GM10266 (cell line): ENCODE measurements around the gene AP2A2.

Experiments
- DNase-seq: peaks from one replicate; pipeline ENCODE4 v3.0.0; 2012; ENCODE audit errors: extremely low spot score
- CTCF ChIP-seq: IDR thresholded peaks from 2 replicates; pipeline ENCODE4 v1.5.1; 2012; ENCODE audit warnings: mild to moderate bottlenecking, low read depth; ENCODE audit not compliant: control insufficient read depth, insufficient read depth; ENCODE audit errors: missing control alignments

AP2A2 gene

GRCh38 chr11:925496-926301 is at the start of gene AP2A2:
TSS of gene AP2A2 (plus strand) at chr11:925870. CDS start at chr11:926022, 152 bp downstream.
- TF ChIP-seq CTCF = peak; percentile 96
- peak; percentile 98 for DNase-seq

DNA sequence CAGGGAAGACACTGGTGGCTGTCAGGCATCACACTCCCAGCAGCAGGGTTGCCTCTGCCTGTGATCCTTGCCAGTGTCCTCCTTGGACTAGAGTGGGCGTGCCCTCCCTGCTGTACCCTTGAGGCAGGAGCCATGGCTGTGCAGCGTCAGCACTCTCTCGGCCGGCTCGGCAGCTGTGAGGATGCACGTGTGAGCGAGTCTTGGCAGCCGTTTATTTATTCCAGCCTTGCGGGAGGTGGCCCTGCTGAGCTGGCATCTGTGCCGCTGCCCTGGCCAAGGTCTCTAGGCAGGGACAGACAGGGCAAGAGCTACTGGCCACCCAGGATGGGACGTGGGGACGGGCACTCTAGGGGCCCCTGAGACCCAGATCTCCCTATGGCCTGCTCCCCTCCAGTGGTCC is 49.1 kb upstream of the AP2A2 start:
- no peak for DNase-seq
- TF ChIP-seq CTCF = no peak

DNA sequence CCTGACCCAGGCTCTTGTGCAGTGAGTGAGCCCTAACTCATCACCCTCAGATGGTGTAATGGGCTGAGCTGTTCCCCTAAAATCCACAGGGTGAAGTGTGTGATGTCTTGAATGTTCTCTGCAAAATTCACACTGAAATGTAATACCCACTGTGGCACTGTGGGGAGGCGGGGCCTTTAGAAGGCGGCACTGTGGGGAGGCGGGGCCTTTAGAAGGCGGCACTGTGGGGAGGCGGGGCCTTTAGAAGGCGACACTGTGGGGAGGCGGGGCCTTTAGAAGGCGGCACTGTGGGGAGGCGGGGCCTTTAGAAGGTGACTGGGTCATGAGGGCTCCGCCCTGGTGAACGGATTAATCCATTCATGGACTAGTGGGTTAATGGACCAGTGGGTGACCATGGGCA is 48.1 kb upstream of the AP2A2 start:
- no peak for TF ChIP-seq CTCF
- no peak for DNase-seq

- no peak for TF ChIP-seq CTCF
- DNase-seq = no peak
Measured at GRCh38 chr11:880447-880846, 45.2 kb upstream of the AP2A2 start.

DNA sequence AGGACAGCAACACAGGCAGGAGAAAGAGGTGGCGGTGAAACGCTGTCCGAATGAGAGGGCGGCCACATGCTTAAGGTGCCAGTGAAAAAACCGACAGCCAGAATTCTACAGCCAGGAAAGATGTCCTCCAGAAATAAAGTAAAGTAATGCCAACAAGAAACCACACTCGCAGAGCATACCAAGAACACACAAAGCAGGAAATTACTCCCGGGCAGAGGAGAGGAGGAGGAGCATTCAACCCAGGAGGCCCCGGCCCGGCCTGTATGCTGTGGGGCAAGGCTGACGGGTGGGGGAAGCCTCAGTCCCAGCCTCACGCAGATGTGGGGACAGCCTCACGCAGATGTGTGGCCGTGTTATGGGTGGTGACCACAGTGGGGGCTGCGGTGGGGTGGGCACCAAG is 43.1 kb upstream of the AP2A2 start:
- TF ChIP-seq CTCF = no peak

GRCh38 chr11:883527-883926 is 42.1 kb upstream of the AP2A2 start:
- DNase-seq = no peak
- no peak for TF ChIP-seq CTCF

More for the DNA sequence above, 43.1 kb upstream of the AP2A2 start:
- no peak for DNase-seq

DNA sequence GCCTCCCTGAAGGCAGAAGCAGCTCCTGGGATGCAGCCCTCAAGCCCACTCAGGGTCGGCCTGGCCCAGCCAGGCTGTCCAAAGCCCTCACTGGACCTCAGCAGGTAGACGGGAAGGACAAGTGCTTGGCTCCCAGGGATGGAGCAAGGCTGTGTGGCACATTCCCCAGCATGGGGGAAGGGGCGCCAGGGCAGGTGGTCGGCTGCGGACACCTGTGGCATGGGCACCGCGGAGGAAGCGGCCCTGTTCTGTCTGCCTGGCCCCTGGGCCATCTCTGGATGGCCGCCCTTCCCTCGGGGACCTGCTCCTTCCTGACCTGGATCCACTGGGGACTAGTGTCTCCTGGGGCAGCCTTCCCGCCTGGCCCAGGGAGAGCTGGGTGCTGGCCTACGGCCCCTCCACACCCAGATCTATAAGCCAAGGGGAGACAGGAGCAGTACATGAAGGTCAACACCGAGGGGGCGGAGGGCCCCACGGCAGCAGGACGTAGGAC is 41.0 kb upstream of the AP2A2 start:
- TF ChIP-seq CTCF = no peak

More for the DNA sequence above, 41.0 kb upstream of the AP2A2 start:
- no peak for DNase-seq
